ENCODE data around the gene SLC26A8.
"Not testable (repeated sequence)": the region's sequence is repeated elsewhere in the genome, so short reads cannot be mapped to it uniquely, and the experiment has no call there.

The SLC26A8 gene

GRCh38 chr6:36052097-36052496, 27.7 kb upstream of the SLC26A8 start:
- DNase-seq (ENCODE audit: low read depth in 3 of 3) = no peak

GRCh38 chr6:36050947-36051710, 26.7 kb upstream of the SLC26A8 start:
- no peak for DNase-seq (ENCODE audit: low read depth in 3 of 3)

- no peak for DNase-seq (ENCODE audit: low read depth in 3 of 3)
Observed at GRCh38 chr6:36050305-36050704, 25.9 kb upstream of the SLC26A8 start.

- DNase-seq (ENCODE audit: low read depth in 3 of 3) = no peak
Observed at GRCh38 chr6:36049582-36049981, 25.1 kb upstream of the SLC26A8 start.

- DNase-seq (ENCODE audit: low read depth in 3 of 3) = no peak
Observed at GRCh38 chr6:36042618-36043260, 18.3 kb upstream of the SLC26A8 start.

GRCh38 chr6:36040958-36041357, 16.5 kb upstream of the SLC26A8 start:
- no peak for DNase-seq (ENCODE audit: low read depth in 3 of 3)

GRCh38 chr6:36039112-36039511, 14.7 kb upstream of the SLC26A8 start:
- no peak for DNase-seq (ENCODE audit: low read depth in 3 of 3)

GRCh38 chr6:36038120-36038876, 13.9 kb upstream of the SLC26A8 start:
- no peak for DNase-seq (ENCODE audit: low read depth in 3 of 3)

GRCh38 chr6:36035225-36035624, 10.8 kb upstream of the SLC26A8 start:
- no peak for DNase-seq (ENCODE audit: low read depth in 3 of 3)

- DNase-seq (ENCODE audit: low read depth in 3 of 3) = no peak
Observed at GRCh38 chr6:36034441-36034840, 10.0 kb upstream of the SLC26A8 start.

- DNase-seq (ENCODE audit: low read depth in 3 of 3) = peak; percentile 2 to 37 (median 10)
Observed at GRCh38 chr6:36033935-36034334, 9.5 kb upstream of the SLC26A8 start.

GRCh38 chr6:36033144-36033543, 8.7 kb upstream of the SLC26A8 start:
- not testable (repeated sequence) for DNase-seq (ENCODE audit: low read depth in 3 of 3)

- DNase-seq (ENCODE audit: low read depth in 3 of 3) = no peak
Observed at GRCh38 chr6:36032261-36032660, 7.8 kb upstream of the SLC26A8 start.

GRCh38 chr6:36029464-36029863, 5.0 kb upstream of the SLC26A8 start:
- DNase-seq (ENCODE audit: low read depth in 3 of 3) = no peak

- DNase-seq (ENCODE audit: low read depth in 3 of 3) = peak; percentile 58 to 77 (median 62)
Observed at GRCh38 chr6:36028877-36029324, 4.5 kb upstream of the SLC26A8 start.

GRCh38 chr6:36028088-36028876, 3.8 kb upstream of the SLC26A8 start:
- DNase-seq (ENCODE audit: low read depth in 3 of 3) = peak; percentile 1 to 34 (median 11)

GRCh38 chr6:36027501-36028087, 3.2 kb upstream of the SLC26A8 start, which contains the start of gene MAPK14:
TSS of gene MAPK14 (plus strand) at chr6:36027808. CDS start at chr6:36028158, 350 bp downstream.
- DNase-seq (ENCODE audit: low read depth in 3 of 3) = peak; percentile 93 to 98 (median 98)

- DNase-seq (ENCODE audit: low read depth in 3 of 3) = no peak
Observed at GRCh38 chr6:36025932-36026327, 1.5 kb upstream of the SLC26A8 start.

- DNase-seq (ENCODE audit: low read depth in 3 of 3) = no peak
Observed at GRCh38 chr6:36025260-36025931, 955 bp upstream of the SLC26A8 start.

GRCh38 chr6:36020154-36020553, 4.3 kb downstream of the SLC26A8 start:
- DNase-seq (ENCODE audit: low read depth in 3 of 3) = no peak

- DNase-seq (ENCODE audit: low read depth in 3 of 3) = no peak
Observed at GRCh38 chr6:36019167-36019566, 5.3 kb downstream of the SLC26A8 start.
